T-helper 1 cell (primary cell): Measurements from ENCODE around the gene FAM200A.
"Not testable (repeated sequence)": the region's sequence is repeated elsewhere in the genome, so short reads cannot be mapped to it uniquely, and the experiment has no call there.

Experiments used
- DNase-seq, 5 donors: peaks; one replicate each; pipeline ENCODE4 v3.0.0-alpha.2; 2012 to 2020
- total RNA-seq, 4 donors: gene quantifications; one replicate each; lab custom pipeline; 2026; lab: John Stamatoyannopoulos, UW

FAM200A gene
- total RNA-seq = 4.9 to 11.0 (median 8.9) reads per million in 4 donors

DNA sequence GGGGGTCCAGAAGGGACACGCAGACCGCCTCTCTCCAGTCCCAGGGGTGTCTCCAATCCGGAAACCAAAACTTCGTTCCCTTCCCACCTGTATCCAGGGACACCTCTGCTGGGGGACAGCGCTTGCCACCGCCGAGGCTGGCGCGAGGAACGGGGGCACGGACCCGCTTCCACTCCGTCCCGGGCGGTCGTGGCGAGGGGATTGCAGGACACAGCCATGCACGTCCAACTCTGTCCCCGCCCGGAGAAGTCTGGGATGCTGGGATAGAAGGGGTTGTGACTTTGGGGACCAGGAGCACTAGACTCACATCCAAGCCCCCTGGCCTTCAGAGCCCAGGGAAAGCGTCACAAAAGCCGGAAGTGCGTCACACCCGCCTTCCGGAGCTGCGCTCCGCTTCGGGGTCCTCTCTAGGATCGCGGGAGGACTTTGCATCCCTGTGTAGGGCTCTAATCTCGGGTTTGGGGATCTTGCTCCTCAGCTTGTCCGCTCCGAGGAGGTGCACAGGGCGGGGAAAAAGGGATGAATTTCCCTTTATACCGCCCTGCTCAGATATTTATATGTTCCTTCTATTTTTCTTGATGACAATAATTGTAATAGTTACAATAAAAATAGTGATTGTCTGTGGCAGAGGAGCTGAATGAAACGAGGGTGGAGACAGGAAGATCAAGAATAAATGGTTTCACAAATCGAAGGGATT is at the start of gene FAM200A:
TSS of gene FAM200A (minus strand) at position 348 of the 697 bp plus-strand sequence. CDS start 3,707 bp downstream, outside the sequence.
- peak; percentile 64 to 89 (median 80) for DNase-seq

GRCh38 chr7:99599836-99600235 is 47.9 kb upstream of the FAM200A start:
- no peak for DNase-seq

DNA sequence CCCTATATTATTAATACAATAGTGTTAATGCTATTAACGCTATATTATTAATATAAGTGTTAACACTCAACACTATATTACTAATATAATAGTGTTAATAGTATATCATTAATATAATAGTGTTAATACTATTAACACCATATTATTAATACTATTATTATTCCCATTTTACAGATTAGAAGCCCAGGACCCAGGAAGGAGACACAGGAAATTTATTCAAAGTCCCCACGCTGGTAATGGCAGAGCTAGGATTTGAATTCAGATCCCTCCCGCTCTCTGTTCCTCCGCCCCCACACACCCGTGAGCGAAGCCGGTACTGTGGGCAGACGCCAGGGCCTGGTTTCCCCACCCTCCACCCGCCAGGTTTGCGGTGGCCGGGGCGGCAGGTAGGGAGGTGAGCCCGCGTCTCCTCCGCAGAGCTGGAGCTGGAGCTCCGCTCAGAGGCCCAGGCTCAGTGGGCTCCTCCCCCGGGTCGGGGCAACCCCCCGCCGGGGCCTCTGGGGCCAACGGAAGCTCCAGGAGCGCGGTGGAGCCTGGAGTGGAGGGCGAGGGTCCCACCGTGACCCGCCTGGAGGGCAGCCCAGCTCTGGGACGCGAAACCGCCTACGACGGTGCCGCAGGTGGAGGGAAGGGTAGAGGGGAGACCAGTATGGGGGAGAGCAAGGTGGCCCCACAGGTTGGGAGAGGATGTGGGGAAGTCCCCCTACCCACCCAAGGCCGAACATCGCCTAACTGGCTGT is 46.0 kb upstream of the FAM200A start, which contains the start of gene TMEM225B:
TSS of gene TMEM225B (plus strand) at position 506 of the 740 bp plus-strand sequence. CDS start 6,122 bp downstream, outside the sequence.
- DNase-seq = no peak

- DNase-seq = no peak
Measured at GRCh38 chr7:99596408-99596955, 44.6 kb upstream of the FAM200A start.

DNA sequence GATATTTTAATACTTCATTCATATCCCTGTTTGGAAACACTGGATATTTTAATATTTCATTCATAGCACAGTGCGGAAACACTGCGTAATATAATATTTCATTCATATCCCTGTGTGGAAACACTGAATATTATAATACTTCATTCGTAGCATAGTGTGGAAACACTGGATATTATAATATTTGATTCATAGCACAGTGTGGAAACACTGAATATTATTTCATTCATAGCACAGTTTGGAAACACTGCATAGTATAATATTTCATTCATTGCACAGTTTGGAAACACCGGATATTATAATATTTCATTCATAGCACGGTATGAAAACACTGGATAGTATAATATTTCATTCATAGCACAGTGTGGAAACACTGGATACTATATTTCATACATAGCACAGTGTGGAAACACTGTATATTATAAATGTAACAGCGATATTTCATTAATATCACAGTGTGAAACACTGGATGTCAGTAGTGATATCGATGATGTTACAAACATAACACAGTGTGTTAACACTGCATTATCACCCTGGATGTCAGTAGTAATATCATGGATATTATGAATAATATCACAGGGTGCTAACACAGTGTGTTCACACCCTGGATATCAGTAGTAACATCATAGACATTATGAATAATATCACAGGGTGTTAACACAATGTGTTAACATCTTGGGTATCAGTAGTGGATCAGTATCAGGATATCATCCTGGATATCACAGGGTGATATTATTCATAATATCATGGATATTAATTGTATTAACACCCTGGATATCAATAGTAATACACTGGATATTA is 43.2 kb upstream of the FAM200A start:
- no peak for DNase-seq

- DNase-seq = no peak
Measured at GRCh38 chr7:99588868-99589267, 37.0 kb upstream of the FAM200A start.

GRCh38 chr7:99580778-99581332 is 28.9 kb upstream of the FAM200A start:
- DNase-seq = not testable (repeated sequence)

DNA sequence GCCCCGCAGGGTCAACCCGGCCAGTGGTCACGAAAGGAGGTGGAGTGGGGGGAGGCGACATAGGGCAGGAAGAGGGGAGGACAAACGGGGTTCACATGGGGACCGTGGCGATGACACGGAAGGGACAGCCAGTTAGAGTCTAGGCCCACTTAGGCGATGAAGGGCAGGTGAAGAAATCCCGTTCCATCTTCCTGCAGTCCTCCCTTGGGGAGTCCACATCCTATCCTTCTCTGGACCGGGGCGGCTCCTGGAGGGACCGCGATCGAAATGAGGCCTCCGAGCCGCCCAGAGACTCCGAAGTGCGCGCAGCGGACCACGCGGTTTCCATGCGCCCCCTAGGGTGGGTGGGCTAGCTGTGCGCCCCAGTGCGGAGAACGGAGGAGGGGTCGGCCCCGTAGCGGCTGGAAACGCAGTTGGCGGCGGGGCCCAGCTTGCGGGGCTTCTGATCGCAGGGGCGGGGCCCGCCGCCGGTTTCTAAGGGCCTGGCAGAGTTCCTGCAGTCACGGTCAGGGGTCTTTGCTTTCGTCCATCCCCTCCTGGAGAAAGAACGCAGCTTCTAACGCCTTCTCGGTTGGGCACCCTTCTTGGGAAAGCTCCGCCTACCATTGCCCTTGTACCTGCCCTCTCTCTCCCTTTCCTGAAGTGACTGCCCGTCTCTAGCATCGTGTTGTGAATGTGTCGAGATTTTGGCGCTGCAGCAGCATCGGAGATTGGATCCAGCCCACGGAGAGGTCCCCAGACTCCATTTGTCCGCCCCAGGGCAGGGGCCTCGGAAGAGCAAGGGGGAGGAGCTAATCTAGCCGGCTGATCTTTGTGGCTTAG is 28.3 kb upstream of the FAM200A start:
- DNase-seq = peak; percentile 21 to 48 (median 41)

DNA sequence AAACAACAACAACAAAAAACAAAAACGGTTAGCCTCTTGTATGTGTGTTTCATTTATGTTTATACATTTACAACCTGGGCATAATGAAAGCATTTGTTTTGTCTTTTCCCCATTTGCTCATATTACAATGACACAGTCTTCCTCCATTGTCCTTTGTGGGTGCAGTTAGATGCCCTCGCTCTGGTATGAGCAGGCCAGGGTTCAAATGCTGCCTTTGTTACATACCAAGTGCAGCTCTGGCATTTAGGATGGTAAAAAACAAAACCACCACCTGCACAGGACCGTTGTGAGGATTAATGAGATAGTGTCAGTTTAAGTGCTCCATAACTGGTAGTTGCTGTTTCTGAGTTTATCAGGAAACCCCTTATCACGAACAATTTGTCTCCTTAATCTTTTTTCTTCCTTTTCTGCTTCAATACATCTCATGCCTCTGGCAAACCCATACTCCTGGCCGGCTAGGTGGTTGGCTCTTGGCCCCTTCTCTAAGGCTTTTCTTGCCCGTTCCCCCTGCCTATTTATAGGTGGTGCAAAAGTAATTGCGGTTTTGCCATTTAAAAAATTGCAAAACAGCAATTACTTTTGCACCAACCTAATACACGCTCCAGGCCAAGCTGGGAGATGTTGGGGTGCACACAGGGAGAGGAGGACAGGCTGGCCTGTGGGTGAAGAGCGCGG is 27.5 kb upstream of the FAM200A start:
- no peak for DNase-seq

- no peak for DNase-seq
Measured at GRCh38 chr7:99576251-99576650, 24.3 kb upstream of the FAM200A start.

- no peak for DNase-seq
Measured at GRCh38 chr7:99573257-99573656, 21.3 kb upstream of the FAM200A start.

DNA sequence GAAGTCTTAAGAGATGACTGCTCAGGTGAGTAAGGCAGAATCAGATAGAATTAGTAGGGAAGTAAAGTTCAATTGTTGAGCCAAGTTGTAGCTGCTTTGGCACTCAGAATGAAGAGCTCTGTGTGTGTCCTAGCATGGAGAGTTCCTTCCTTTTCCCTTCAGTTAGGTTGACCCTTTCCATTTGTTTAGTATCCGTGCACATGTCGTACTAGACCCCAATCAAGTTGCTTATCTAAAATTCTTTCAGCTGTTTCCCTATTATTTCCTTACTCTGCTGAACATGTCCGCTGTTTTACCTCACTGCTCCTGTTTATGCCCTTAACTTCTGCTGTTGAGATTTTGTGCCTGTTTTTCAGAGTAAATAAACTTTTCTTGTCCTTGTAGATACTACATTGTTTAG is 19.9 kb upstream of the FAM200A start:
- DNase-seq = no peak

GRCh38 chr7:99568770-99569169 is 16.9 kb upstream of the FAM200A start:
- not testable (repeated sequence) for DNase-seq

- no peak for DNase-seq
Measured at GRCh38 chr7:99563650-99564049, 11.7 kb upstream of the FAM200A start.

DNA sequence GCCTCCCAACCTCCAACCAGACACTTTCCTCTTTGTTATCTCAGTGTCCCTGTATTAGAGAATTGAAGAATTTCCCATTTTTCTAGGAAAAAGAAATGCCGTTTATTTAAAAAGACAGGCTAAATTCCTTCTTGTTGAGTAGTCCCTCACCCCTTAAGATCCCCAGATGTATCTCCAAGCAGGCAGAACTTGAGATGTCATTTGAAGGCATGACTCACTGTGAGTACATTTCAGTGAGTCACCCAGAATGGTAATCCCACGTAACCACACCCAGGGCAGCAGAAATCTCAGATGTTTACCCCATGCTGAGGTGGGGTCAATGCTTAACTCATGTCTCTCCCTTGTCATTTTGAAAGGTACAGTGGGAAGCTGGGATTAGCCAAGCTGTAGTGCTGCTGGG is 10.9 kb upstream of the FAM200A start:
- peak in 1 of 5 donors; percentile 30 for DNase-seq

GRCh38 chr7:99562114-99562784 is 10.3 kb upstream of the FAM200A start:
- DNase-seq = no peak

DNA sequence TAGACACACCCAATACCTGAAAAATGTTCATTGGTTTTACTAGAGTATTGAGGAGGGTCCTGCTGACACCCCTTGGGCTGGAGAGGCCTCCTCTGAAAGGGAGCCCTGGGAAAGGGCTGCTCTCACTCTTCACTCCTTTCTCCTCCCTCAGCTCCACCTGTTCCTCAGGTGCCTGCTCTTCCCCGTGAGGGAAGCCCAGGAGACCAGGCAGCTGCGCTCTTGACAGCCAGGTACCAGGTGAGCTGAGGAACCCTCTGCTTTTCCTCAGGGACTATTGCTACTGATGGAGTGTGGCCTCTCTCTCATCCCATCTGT is 9.8 kb upstream of the FAM200A start:
- DNase-seq = no peak

DNA sequence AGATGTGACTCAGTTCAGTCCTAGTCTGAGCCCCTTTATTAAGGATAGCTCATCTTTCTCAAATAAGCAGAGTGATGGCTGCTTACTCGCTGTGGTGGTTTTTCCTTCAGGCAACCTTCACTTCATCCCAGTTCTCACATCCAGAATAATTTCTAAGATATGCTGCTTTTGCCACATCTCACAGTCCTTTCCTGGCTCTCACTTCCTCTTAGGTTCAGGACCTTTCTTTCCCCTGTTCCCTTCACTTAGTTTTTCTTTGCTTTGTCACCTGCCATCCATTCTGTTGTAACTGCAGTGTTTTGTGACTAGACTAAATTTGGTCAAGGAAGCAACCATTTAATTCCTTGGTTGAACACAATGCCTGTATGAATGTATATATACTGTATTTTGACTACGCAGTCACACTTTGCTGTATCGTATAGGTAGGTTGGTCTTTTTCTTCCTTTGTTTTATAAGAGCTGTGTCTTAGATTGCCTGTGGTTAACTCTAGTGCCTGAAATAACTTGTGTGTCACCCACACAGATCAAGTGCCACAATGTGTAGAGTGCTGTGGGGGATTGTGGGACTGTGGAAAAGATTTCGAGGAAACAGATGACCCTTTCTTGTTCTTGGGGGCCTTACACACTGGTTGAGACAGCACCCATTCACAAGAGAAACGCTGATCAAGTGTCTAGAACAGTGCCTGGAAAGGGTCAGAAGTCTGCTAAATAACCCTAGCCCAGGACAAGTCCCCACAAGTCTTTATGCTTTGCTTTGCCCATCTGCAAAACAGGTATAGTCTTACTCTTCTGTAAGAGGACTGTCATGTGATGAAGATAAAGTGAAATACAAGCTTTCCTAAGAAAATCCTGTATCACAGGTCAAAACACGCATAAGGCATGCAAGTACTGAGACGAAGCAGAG is 9.2 kb upstream of the FAM200A start:
- no peak for DNase-seq

- DNase-seq = peak in 2 of 5 donors; percentile 10 to 18
Measured at GRCh38 chr7:99559175-99559915, 7.4 kb upstream of the FAM200A start.
